K562 (cell line): ENCODE results near the gene ENTREP1. TPM values are rescaled to one million over a fixed set of nuclear protein-coding genes. Genes with fewer than 3 reads are reported as not detected.

Experiments used
- ATAC-seq: fragments of 200-7000 bp; cut with Tn5 transposase; 3 replicates; pipeline ENCODE4 v1.9.1; 2020; ENCODE audit warnings: moderate library complexity
- BruUV-seq: library from RNA; stranded (reverse); fragments of 400-500 nt; replicated peaks from 2 replicates; lab custom pipeline; 2021; lab: Mats Ljungman, UMichigan
- CTCF ChIA-PET: fragments of 300-600 bp; formaldehyde crosslinking; extraction: SDS; loops from one replicate; lab custom pipeline; 2021; ENCODE audit warnings: low intra/inter-chr PET ratio; lab: Yijun Ruan, JAX
- POLR2A ChIA-PET: fragments of 300-600, 350-650 bp; sonication (Branson Sonifier 250); formaldehyde crosslinking; extraction: SDS; loops from one replicate; lab custom pipeline; 2021; ENCODE audit warnings: antibody characterized with exemption, inconsistent platforms; lab: Yijun Ruan, JAX
- DNase-seq, 4 experiments: peaks; one replicate each; pipeline versions ENCODE4 v3.0.0 to v3.0.0-alpha.2; 2011 to 2018; ENCODE audit warnings: low spot score in 3 of 4, mixed read lengths in 3 of 4; ENCODE audit errors: extremely low read depth in 1 of 4
- FAIRE-seq: peaks from 2 replicates; lab custom pipeline; 2011; peaks lifted over from hg19 to GRCh38; lab: Jason Lieb, UNC
- H2AFZ ChIP-seq: 2 replicates; pipeline ENCODE4 v1.6.0; 2011; ENCODE audit warnings: low read depth, low read length, control low read depth, inconsistent platforms
- H3K27ac ChIP-seq: fragments of 200-600 bp; 3 replicates; pipeline ENCODE4 v1.8.0; 2011; ENCODE audit warnings: low read depth, mild to moderate bottlenecking, control low read depth, inconsistent platforms, low read length, moderate library complexity, mixed read lengths; ENCODE audit errors: extremely low read depth
- H3K27me3 ChIP-seq, 2 experiments: fragments of 300-600 bp in 1 of 2; 2 replicates in 1 of 2; 3 replicates in 1 of 2; pipeline versions ENCODE4 v1.6.0 to v1.8.0; 2011; ENCODE audit warnings: inconsistent platforms in 2 of 2, low read length in 2 of 2, mild to moderate bottlenecking in 1 of 2, mixed read lengths in 1 of 2, moderate library complexity in 1 of 2; ENCODE audit not compliant: control insufficient read depth in 2 of 2, insufficient read depth in 2 of 2
- H3K36me3 ChIP-seq: fragments of 300-600 bp; 3 replicates; pipeline ENCODE4 v1.8.0; 2011; ENCODE audit warnings: mild to moderate bottlenecking, low read length, inconsistent platforms; ENCODE audit not compliant: control insufficient read depth, insufficient read depth
- H3K4me1 ChIP-seq, 2 experiments: fragments of 200-600 bp in 1 of 2; replicated peaks in 1 of 2; 2 replicates in 1 of 2; 3 replicates in 1 of 2; pipeline versions ENCODE4 v1.5.1 to v1.8.0; 2011; ENCODE audit warnings: inconsistent platforms in 2 of 2, low read length in 2 of 2, mild to moderate bottlenecking in 1 of 2, mixed read lengths in 1 of 2, moderate library complexity in 1 of 2; ENCODE audit not compliant: control insufficient read depth in 2 of 2, insufficient read depth in 2 of 2
- H3K4me2 ChIP-seq: 2 replicates; pipeline ENCODE4 v1.6.1; 2011; ENCODE audit warnings: low read length, control low read depth, inconsistent platforms, mixed read lengths; ENCODE audit not compliant: insufficient read depth
- H3K4me3 ChIP-seq: fragments of 200-600 bp; sonication (generic), shearing (Covaris generic); 2 replicates; pipeline ENCODE4 v1.5.1; 2016; ENCODE audit warnings: control low read depth, inconsistent platforms
- H3K79me2 ChIP-seq: fragments of 200-600 bp; 3 replicates; pipeline ENCODE4 v1.8.0; 2011; ENCODE audit warnings: low read length, inconsistent platforms; ENCODE audit not compliant: control insufficient read depth, insufficient read depth
- H3K9ac ChIP-seq, 2 experiments: 2 replicates each; pipeline versions ENCODE4 v1.6.0 to v1.6.1; 2011; ENCODE audit warnings: low read depth in 2 of 2, low read length in 2 of 2, control low read depth in 1 of 2, inconsistent platforms in 1 of 2, mild to moderate bottlenecking in 1 of 2, mixed read lengths in 1 of 2; ENCODE audit not compliant: insufficient read depth in 1 of 2
- H3K9me1 ChIP-seq: one replicate; pipeline ENCODE4 v1.6.0; 2011; ENCODE audit warnings: inconsistent platforms, mild to moderate bottlenecking, low read length, moderate library complexity; ENCODE audit not compliant: control insufficient read depth, insufficient read depth
- H3K9me3 ChIP-seq: replicated peaks from 2 replicates; pipeline ENCODE4 v1.5.1; 2011; ENCODE audit warnings: low read depth, low read length, inconsistent platforms; ENCODE audit not compliant: control insufficient read depth, insufficient read depth
- H4K20me1 ChIP-seq: replicated peaks from 2 replicates; pipeline ENCODE4 v1.6.1; 2011; ENCODE audit warnings: low read length, inconsistent platforms, mixed read lengths; ENCODE audit not compliant: control insufficient read depth, insufficient read depth
- ATF7 ChIP-seq: fragments of 450-650 bp; IDR thresholded peaks from 2 replicates; pipeline ENCODE4 v1.7.1; 2014; ENCODE audit warnings: mild to moderate bottlenecking, moderate library complexity
- ZNF224 ChIP-seq: sonication (generic); formaldehyde crosslinking; IDR thresholded peaks from 2 replicates; pipeline ENCODE4 v1.8.0; 2022; ENCODE audit warnings: mild to moderate bottlenecking, missing genetic modification reagents
- WGBS: fragments of 100-300 bp; shearing (Covaris generic); methylation state at CpG from one replicate; pipeline ENCODE4 v1.1.6; 2016; ENCODE audit warnings: low coverage, mixed read lengths; ENCODE audit not compliant: insufficient coverage; ENCODE audit errors: missing lambda C conversion rate; 5-methylcytosine and 5-hydroxymethylcytosine counted together
- in situ Hi-C: fragments of 300-500 bp; cut with MboI; formaldehyde crosslinking; loops from 4 replicates; pipeline ENCODE4 v1.15.0; 2018; ENCODE audit warnings: inconsistent platforms, mixed read lengths
- intact Hi-C: fragments of 100-400 bp; cut with micrococcal nuclease; formaldehyde crosslinking; loops from 2 replicates; pipeline ENCODE4 v1.14.2; 2022
- polyA plus RNA-seq, 8 experiments: library from polyadenylated mRNA; depleted of rRNA in 4 of 8; stranded (reverse) in 5 of 8; unstranded in 3 of 8; fragments of >200 nt; fragmentation: Nextera tagmentation in 2 of 8; fragmentation: Illumina TruSeq in 1 of 8; extraction: Ambion mirVana in 2 of 8; extraction: Trizol in 1 of 8; gene quantifications; 2 replicates each; pipeline versions ENCODE4 v1.2.1 to v1.2.3, GENCODE V29; 2011 to 2014; ENCODE audit warnings: inconsistent platforms in 1 of 8, missing spikeins in 1 of 8
- total RNA-seq, 7 experiments: library from RNA; depleted of rRNA in 6 of 7; stranded (reverse); fragments of >200 nt in 6 of 7; fragmentation: Illumina TruSeq in 2 of 7; extraction: Trizol in 2 of 7; gene quantifications; 2 replicates each; pipeline versions ENCODE4 v1.2.1 to v1.2.3, GENCODE V29; 2011 to 2021; ENCODE audit warnings: low replicate concordance in 1 of 7
- TF ChIP-seq, protein P1 (sequence below), 2 experiments: fragments of 450-650 bp; IDR thresholded peaks; 2 replicates each; pipeline ENCODE4 v1.6.1; 2018; ENCODE audit warnings: mild to moderate bottlenecking in 2 of 2, low read depth in 1 of 2; ENCODE audit not compliant: partially characterized antibody in 2 of 2
- TF ChIP-seq, protein P2 (sequence below), 2 experiments: IDR thresholded peaks; 2 replicates each; pipeline ENCODE4 v1.6.1; 2011; ENCODE audit warnings: borderline replicate concordance in 1 of 2, control low read depth in 1 of 2, low read depth in 1 of 2, low read length in 1 of 2, mild to moderate bottlenecking in 1 of 2, mixed read lengths in 1 of 2, moderate library complexity in 1 of 2; ENCODE audit not compliant: insufficient read depth in 1 of 2, insufficient read length in 1 of 2, poor library complexity in 1 of 2, severe bottlenecking in 1 of 2; ENCODE audit errors: extremely low read depth in 1 of 2

Gene ENTREP1
- total and polyA plus RNA-seq, 9 of the 15 experiments (the other 6 are each of a cell fraction or from before 2014, with no cell fraction given) = not detected

DNA sequence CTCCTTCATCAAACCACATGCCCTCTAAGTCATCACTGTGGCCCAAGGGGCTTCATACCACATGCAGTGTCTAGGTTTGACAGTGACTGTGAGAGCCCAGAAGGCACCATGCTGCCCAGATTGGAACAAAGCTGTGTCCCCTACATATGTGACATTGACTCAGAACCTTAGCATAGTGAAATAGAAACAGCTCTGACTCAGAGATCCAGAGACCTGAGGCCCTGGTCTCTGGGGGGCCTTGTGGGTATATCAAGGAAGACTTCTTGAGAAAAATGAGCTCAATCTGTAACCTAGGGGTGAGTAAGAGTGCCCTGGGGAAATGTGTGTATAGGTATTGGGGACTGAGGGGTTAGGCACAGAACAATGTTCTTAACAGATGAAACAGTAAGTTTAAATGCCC, 7.1 kb upstream of the ENTREP1 start (continued):
- TF ChIP-seq, protein P1, sequence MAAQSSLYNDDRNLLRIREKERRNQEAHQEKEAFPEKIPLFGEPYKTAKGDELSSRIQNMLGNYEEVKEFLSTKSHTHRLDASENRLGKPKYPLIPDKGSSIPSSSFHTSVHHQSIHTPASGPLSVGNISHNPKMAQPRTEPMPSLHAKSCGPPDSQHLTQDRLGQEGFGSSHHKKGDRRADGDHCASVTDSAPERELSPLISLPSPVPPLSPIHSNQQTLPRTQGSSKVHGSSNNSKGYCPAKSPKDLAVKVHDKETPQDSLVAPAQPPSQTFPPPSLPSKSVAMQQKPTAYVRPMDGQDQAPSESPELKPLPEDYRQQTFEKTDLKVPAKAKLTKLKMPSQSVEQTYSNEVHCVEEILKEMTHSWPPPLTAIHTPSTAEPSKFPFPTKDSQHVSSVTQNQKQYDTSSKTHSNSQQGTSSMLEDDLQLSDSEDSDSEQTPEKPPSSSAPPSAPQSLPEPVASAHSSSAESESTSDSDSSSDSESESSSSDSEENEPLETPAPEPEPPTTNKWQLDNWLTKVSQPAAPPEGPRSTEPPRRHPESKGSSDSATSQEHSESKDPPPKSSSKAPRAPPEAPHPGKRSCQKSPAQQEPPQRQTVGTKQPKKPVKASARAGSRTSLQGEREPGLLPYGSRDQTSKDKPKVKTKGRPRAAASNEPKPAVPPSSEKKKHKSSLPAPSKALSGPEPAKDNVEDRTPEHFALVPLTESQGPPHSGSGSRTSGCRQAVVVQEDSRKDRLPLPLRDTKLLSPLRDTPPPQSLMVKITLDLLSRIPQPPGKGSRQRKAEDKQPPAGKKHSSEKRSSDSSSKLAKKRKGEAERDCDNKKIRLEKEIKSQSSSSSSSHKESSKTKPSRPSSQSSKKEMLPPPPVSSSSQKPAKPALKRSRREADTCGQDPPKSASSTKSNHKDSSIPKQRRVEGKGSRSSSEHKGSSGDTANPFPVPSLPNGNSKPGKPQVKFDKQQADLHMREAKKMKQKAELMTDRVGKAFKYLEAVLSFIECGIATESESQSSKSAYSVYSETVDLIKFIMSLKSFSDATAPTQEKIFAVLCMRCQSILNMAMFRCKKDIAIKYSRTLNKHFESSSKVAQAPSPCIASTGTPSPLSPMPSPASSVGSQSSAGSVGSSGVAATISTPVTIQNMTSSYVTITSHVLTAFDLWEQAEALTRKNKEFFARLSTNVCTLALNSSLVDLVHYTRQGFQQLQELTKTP (IDR thresholded peaks at IDR 0.05; ENCODE audit: low read depth in 1 of 2, partially characterized antibody in 2 of 2) = no peak
- TF ChIP-seq ZNF224 (CRISPR knock-in tag) = no peak
- TF ChIP-seq ATF7 = no peak
- TF ChIP-seq, all 486 proteins: peak for 0

DNA sequence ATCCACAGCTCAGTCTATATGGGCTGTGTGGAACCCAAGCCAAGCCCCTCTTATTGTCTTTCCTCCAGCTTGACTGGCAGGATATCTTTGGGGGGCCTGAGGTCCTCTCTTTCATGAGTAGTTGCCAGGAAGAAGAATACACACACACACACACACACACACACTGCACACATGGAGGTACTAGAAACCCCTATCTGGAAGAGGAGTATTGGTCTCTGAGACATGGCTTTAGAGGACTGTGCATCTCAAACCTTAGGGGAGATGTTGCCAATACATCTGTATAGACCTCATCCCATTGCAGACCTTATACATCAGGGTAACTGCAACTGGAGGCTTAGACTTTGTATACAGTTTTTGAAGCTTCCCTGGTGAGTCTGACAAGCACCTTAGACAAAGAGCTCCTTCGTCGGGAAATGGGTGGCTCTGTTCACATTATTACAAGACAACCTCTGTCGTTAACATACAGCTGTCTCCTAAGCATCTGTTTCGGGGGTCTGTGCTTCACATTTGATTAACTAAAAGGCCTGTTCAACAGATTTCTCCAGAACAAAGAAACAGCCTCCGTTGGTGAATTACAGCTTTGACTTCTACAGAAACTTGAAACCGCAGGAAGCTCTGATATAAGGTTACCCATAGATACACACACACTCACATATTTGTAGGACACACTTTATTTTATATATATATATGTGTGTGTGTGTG, 5.5 kb upstream of the ENTREP1 start:
- ATAC-seq = no peak
- FAIRE-seq = no peak
- no peaks in the 10 kb centered on the region for H3K36me3 ChIP-seq
- H3K9me1 ChIP-seq = no peaks in the 10 kb centered on the region
- no TSS peak for BruUV-seq
- peaks cover 0 to under 1% of the 10 kb centered on the region in 2 experiments; a peak in 1 of 5 replicates for H3K4me1 ChIP-seq
- 2% methylated on average over 5 of the region's 6 CpGs for WGBS
- H3K27ac ChIP-seq = no peak overlapping the region
- no peaks in the 10 kb centered on the region for H4K20me1 ChIP-seq
- H3K4me3 ChIP-seq = no peak overlapping the region
- H3K9ac ChIP-seq = no peak overlapping the region
- no peak for DNase-seq
- no peaks in the 10 kb centered on the region for H3K79me2 ChIP-seq
- TF ChIP-seq, protein P2, sequence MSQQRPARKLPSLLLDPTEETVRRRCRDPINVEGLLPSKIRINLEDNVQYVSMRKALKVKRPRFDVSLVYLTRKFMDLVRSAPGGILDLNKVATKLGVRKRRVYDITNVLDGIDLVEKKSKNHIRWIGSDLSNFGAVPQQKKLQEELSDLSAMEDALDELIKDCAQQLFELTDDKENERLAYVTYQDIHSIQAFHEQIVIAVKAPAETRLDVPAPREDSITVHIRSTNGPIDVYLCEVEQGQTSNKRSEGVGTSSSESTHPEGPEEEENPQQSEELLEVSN (IDR thresholded peaks at IDR 0.05; ENCODE audit: borderline replicate concordance in 1 of 2, extremely low read depth in 1 of 2, insufficient read depth in 1 of 2, insufficient read length in 1 of 2, low read depth in 1 of 2, low read length in 1 of 2, poor library complexity in 1 of 2, severe bottlenecking in 1 of 2) = no peak
- H2AFZ ChIP-seq = no peak overlapping the region
- intact Hi-C loops = no loop called here
- in situ Hi-C loops = no loop called here
- no peaks in the 10 kb centered on the region for H3K9me3 ChIP-seq
- peaks cover 4 to 7% of the 10 kb centered on the region in 2 experiments; a peak in 4 of 5 replicates for H3K27me3 ChIP-seq
- POLR2A ChIA-PET = no interaction called here
- CTCF ChIA-PET = no interaction called here
- H3K4me2 ChIP-seq = no peak overlapping the region
